Measurements from ENCODE around the gene CD6.
A peak's percentile ranks its signal among the peaks of the same experiment; 100 is the strongest.

CD6 gene

GRCh38 chr11:61026121-61027031 is 54.9 kb downstream of the CD6 start:
- Histone ChIP-seq H3K4me3 (replicated peaks; ENCODE audit: insufficient read depth, low read length) (no peak overlapping the region), H3K27ac (replicated peaks) (no peak overlapping the region), H3K27me3 (ENCODE audit: insufficient read depth, poor library complexity, severe bottlenecking) (peaks cover 12% of the 10 kb centered on the region)
- no peak for TF ChIP-seq GABPA (IDR thresholded peaks at IDR 0.05; ENCODE audit: low read depth)
- peak; percentile 82 for TF ChIP-seq SPI1 (IDR thresholded peaks at IDR 0.05; ENCODE audit: borderline replicate concordance, low read depth)
- no peak for TF ChIP-seq CTCF (IDR thresholded peaks at IDR 0.05; ENCODE audit: insufficient read depth, low read length)
- no peak for TF ChIP-seq REST (IDR thresholded peaks at IDR 0.05; ENCODE audit: insufficient replicate concordance, low read depth)
- DNase-seq (ENCODE audit: low read depth in 1 of 2, low spot score in 1 of 2): peak; percentile 18 to 41

GRCh38 chr11:61027141-61027840 is 55.8 kb downstream of the CD6 start:
- Histone ChIP-seq H3K27ac (replicated peaks) (no peak overlapping the region), H3K27me3 (ENCODE audit: insufficient read depth, poor library complexity, severe bottlenecking) (peaks cover 8% of the 10 kb centered on the region), H3K4me3 (replicated peaks; ENCODE audit: insufficient read depth, low read length) (no peak overlapping the region)
- TF ChIP-seq POLR2AphosphoS5 (IDR thresholded peaks at IDR 0.05; ENCODE audit: low read depth): no peak
- TF ChIP-seq SPI1 (IDR thresholded peaks at IDR 0.05; ENCODE audit: borderline replicate concordance, low read depth): no peak
- no peak for TF ChIP-seq CTCF (IDR thresholded peaks at IDR 0.05; ENCODE audit: insufficient read depth, low read length)
- no peak for TF ChIP-seq GABPA (IDR thresholded peaks at IDR 0.05; ENCODE audit: low read depth)
- TF ChIP-seq REST (IDR thresholded peaks at IDR 0.05; ENCODE audit: insufficient replicate concordance, low read depth): no peak
- no peak for DNase-seq (ENCODE audit: low read depth in 1 of 2, low spot score in 1 of 2)

- H3K27me3 ChIP-seq (ENCODE audit: insufficient read depth, poor library complexity, severe bottlenecking): peaks cover 5% of the 10 kb centered on the region
- no peak for DNase-seq (ENCODE audit: low read depth in 1 of 2, low spot score in 1 of 2)
- TF ChIP-seq GABPA (IDR thresholded peaks at IDR 0.05; ENCODE audit: low read depth) (no peak), CTCF (IDR thresholded peaks at IDR 0.05; ENCODE audit: insufficient read depth, low read length) (no peak), POLR2AphosphoS5 (IDR thresholded peaks at IDR 0.05; ENCODE audit: low read depth) (no peak), REST (IDR thresholded peaks at IDR 0.05; ENCODE audit: insufficient replicate concordance, low read depth) (no peak), SPI1 (IDR thresholded peaks at IDR 0.05; ENCODE audit: borderline replicate concordance, low read depth) (no peak)
- no peak overlapping the region for H3K4me3 ChIP-seq (replicated peaks; ENCODE audit: insufficient read depth, low read length)
- H3K27ac ChIP-seq (replicated peaks): no peak overlapping the region
Measured at GRCh38 chr11:61028135-61028729, 56.8 kb downstream of the CD6 start.

Measured in HL-60 (cell line).